HG02870 (cell line): ENCODE measurements around the gene RNF212.

ENCODE experiments used
- ATAC-seq: cut with Tn5 transposase; IDR thresholded peaks from one replicate; pipeline ENCODE4 v1.9.1; 2021; ENCODE audit warnings: mild to moderate bottlenecking, moderate library complexity; ENCODE audit not compliant: unreplicated experiment

RNF212 gene

DNA sequence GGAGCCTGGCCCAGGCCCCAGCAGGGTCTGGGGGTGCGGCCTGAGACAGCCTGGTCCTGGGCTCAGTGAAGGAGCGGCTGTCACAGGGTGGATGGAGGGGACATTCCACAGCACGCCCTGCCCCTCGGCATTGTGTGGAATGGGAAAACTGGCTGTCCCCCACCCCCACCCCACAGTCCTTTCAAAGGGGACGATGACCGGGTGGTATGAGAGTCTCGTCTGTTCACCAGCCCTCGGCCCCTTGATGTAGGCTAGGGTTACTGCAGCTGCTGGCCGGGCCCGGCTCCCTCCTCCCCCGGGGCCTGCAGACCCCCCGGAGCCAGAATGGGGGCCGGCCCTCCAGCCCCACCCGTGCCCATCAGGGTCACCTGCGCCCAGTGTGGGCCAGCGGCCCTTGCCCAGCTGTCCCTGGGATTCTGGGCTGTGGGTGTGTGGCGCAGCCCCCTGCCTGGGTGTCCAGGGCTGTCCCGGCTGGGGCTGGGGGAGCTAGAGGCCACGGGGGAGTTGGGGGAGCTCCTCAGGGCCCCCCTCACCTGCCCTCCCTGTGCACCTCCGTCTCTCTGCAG lies 90.2 kb downstream of the RNF212 start:
- ATAC-seq, result no peak

DNA sequence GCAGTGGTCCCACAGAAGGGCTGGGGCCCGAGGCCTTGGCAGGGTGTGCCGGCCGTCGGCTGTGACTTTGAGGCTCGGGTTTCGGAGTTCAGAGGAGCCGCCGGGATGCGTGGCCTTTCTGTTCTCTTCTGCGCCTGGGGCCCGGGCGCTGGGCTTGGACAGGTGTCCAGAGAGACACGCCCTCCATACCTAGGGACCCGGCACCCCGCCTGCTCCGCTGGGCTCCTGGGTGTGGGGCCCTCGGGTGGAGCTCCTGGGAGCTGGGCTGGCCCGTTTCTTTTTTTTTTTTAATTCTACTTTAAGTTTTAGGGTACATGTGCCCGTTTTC lies 90.7 kb downstream of the RNF212 start:
- no peak for ATAC-seq

DNA sequence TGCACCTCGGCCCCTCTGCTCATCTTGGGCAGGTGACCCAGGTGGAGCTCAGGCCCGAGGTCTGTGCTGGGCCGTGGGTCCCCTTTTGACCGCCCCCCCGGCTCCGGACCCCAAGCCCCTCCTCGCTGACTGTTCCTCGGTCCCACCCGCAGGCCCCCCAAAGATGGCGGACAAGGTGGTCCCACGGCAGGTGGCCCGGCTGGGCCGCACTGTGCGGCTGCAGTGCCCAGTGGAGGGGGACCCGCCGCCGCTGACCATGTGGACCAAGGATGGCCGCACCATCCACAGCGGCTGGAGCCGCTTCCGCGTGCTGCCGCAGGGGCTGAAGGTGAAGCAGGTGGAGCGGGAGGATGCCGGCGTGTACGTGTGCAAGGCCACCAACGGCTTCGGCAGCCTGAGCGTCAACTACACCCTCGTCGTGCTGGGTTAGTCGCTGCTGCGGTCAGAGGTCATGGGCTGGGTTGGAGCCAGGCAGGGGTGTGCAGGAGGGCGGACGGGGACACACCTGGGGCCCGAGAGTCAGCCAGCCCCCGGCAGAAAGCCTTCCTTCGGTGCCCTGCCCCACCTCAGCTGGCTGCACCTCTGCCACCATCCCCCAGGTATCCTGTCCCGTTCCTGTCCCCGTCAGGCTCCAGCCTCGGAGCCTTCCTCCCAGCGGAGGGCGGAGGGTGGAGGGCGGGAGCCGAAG lies 91.2 kb downstream of the RNF212 start:
- ATAC-seq, result no peak
